ENCODE measurements around the gene ADIPOR2. TPM values are rescaled to one million over a fixed set of nuclear protein-coding genes. Genes with fewer than 3 reads are reported as not detected.
"Not testable (repeated sequence)": the region's sequence is repeated elsewhere in the genome, so short reads cannot be mapped to it uniquely, and the experiment has no call there.

Gene ADIPOR2
- total RNA-seq, 4 donors from 2014 or later, result 28.2 to 37.4 (median 34.1) TPM

DNA sequence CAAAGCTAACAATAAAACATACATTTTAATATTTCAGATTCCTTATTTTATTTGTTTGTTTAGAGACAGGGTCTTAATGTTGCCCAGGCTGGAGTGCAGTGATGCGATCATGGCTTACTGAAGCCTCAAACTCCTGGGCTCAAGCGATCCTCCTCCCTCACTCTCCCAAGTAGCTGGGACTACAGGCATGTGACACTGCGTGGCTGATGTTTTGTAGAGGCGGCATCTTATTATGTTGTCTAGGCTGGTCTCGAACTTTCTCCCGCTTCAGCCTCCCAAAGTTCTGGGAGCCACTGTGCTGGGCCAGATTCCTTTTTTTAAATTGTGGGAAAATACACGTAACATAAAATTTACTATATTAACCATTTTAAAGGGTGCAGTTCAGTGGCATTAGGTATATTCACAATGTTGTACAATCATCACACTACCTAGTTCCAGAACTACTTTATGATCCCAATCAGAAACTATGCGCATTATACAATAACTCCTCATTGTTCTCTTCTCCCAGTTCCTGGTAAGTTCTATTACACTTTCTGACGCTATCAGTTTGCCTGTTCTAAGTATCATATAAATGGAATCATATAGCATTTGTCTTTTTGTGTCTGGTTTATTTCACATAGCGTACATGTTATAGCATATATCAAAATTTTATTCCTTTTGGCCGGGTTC, 40.3 kb downstream of the ADIPOR2 start:
- no peak overlapping the region for H3K27ac ChIP-seq (replicated peaks in 1 of 4)
- H3K9me3 ChIP-seq, result no peaks in the 10 kb centered on the region
- 95% methylated on average over 11 of the region's 11 CpGs for WGBS
- DNase-seq (ENCODE audit: extremely low spot score), result no peak
- H3K27me3 ChIP-seq, result no peaks in the 10 kb centered on the region
- peaks cover 0 to 8% (median 1%) of the 10 kb centered on the region in 4 donors for H3K36me3 ChIP-seq
- intact Hi-C loops (cut with DNase I), result no loop called here
- TF ChIP-seq EP300 (IDR thresholded peaks at IDR 0.05) (no peak), POLR2A (IDR thresholded peaks at IDR 0.05; ENCODE audit: low read depth) (no peak), POLR2AphosphoS5 (IDR thresholded peaks at IDR 0.05) (no peak)
- TF ChIP-seq, protein P1, sequence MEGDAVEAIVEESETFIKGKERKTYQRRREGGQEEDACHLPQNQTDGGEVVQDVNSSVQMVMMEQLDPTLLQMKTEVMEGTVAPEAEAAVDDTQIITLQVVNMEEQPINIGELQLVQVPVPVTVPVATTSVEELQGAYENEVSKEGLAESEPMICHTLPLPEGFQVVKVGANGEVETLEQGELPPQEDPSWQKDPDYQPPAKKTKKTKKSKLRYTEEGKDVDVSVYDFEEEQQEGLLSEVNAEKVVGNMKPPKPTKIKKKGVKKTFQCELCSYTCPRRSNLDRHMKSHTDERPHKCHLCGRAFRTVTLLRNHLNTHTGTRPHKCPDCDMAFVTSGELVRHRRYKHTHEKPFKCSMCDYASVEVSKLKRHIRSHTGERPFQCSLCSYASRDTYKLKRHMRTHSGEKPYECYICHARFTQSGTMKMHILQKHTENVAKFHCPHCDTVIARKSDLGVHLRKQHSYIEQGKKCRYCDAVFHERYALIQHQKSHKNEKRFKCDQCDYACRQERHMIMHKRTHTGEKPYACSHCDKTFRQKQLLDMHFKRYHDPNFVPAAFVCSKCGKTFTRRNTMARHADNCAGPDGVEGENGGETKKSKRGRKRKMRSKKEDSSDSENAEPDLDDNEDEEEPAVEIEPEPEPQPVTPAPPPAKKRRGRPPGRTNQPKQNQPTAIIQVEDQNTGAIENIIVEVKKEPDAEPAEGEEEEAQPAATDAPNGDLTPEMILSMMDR (IDR thresholded peaks at IDR 0.05), result no peak
- peaks cover 0 to 14% (median 6%) of the 10 kb centered on the region in 4 donors for H3K4me1 ChIP-seq
- H3K4me3 ChIP-seq, result no peak overlapping the region

DNA sequence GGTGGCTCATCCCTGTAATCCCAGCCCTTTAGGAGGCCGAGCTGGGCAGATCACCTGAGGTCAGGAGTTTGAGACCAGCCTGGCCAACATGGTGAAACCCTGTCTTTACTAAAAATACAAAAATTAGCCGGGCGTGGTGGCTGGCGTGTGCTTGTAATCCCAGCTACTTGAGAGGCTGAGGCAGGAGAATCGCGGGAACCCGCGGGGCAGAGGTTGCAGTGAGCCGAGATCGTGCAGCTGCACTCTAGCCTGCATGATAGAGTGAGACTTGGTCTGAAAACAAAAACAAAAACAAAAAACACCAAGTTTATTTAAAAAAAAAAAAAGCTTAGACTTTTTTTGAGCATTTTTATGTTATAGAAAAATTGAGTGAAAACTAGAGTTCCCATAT, 40.8 kb downstream of the ADIPOR2 start:
- H3K4me1 ChIP-seq; H3K9me3 ChIP-seq; H3K27me3 ChIP-seq; intact Hi-C loops (cut with DNase I); H3K4me3 ChIP-seq; H3K27ac ChIP-seq (replicated peaks in 1 of 4); H3K36me3 ChIP-seq; DNase-seq (ENCODE audit: extremely low spot score): not testable (repeated sequence)
- WGBS, result 95% methylated on average over 10 of the region's 10 CpGs

DNA sequence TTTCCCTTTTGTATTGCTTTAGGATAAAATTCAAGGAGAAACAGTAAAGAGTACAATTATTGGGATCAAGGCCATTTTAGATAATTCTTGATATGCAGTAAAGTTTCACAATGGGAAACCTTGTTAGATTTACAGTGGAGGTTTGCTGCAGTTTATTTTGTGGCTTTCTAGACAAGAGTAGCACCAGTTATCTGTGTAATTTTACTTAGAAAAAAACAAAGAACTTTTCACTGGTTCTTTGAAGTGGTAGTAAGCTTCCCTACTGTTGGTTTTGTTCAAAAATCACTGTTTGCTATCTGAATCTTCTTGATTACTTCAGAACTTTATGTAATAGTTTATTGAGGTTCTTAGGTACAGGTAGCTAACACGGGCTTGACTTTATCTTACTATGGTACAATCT, 42.0 kb downstream of the ADIPOR2 start:
- Histone ChIP-seq H3K4me3 (no peak overlapping the region), H3K27me3 (no peaks in the 10 kb centered on the region), H3K27ac (replicated peaks in 1 of 4) (no peak overlapping the region), H3K4me1 (peaks cover 8 to 18% (median 12%) of the 10 kb centered on the region in 4 donors), H3K36me3 (peaks cover 0 to 3% (median under 1%) of the 10 kb centered on the region in 4 donors), H3K9me3 (no peaks in the 10 kb centered on the region)
- DNase-seq (ENCODE audit: extremely low spot score), result no peak
- intact Hi-C loops (cut with DNase I), result no loop called here
- 90% methylated on average over 1 of the region's 1 CpG for WGBS
- TF ChIP-seq EP300 (IDR thresholded peaks at IDR 0.05), result no peak
- TF ChIP-seq POLR2AphosphoS5 (IDR thresholded peaks at IDR 0.05), result no peak
- TF ChIP-seq, protein P1 (IDR thresholded peaks at IDR 0.05), result no peak
- no peak for TF ChIP-seq POLR2A (IDR thresholded peaks at IDR 0.05; ENCODE audit: low read depth)

DNA sequence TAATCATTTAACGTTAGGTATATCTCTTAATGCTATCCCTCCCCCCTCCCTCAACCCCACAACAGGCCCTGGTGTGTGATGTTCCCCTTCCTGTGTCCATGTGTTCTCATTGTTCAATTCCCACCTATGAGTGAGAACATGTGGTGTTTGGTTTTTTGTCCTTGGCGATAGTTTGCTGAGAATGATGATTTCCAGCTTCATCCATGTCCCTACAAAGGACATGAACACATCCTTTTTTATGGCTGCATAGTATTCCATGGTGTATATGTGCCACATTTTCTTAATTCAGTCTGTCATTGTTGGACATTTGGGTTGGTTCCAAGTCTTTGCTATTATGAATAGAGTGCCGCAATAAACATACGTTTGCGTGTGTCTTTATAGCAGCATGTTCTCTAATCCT, 42.8 kb downstream of the ADIPOR2 start:
- H3K9me3 ChIP-seq; H3K27me3 ChIP-seq; DNase-seq (ENCODE audit: extremely low spot score); H3K27ac ChIP-seq (replicated peaks in 1 of 4); H3K4me3 ChIP-seq; H3K36me3 ChIP-seq; intact Hi-C loops (cut with DNase I): not testable (repeated sequence)
- H3K4me1 ChIP-seq, result peaks cover 8 to 25% (median 20%) of the 10 kb centered on the region in 4 donors
- WGBS, result 96% methylated on average over 5 of the region's 5 CpGs

DNA sequence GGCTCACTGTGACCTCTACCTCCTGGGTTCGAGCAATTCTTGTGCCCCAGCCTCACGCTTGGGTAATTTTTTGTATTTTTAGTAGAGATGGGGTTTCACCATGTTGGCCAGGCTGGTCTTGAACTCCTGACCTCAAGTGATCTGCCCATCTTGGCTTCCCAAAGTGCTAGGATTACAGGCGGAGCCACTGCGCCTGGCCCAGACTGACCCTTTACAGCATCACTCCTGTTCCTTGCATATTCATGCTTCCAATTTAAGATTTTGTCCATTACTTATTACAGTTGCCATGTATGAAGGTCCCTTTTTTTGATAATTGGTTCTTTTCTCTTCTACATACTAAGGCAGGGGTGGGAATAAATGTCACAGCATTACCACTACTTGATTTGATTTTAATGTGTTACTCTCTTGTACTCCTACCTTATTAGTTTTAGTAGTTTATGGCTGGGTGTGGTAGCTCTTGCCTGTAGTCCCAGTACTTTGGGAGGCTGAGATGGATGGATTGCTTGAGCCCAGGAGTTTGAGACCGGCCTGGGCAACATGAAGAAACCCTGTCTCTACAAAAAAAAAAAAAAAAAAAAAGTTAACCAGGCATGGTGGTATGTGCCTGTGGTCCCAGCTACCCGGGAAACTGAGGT, 46.9 kb downstream of the ADIPOR2 start:
- Histone ChIP-seq H3K36me3 (no peaks in the 10 kb centered on the region), H3K27ac (replicated peaks in 1 of 4) (no peak overlapping the region), H3K9me3 (no peaks in the 10 kb centered on the region), H3K27me3 (no peaks in the 10 kb centered on the region), H3K4me3 (no peak overlapping the region), H3K4me1 (peaks cover 33 to 43% (median 40%) of the 10 kb centered on the region in 4 donors)
- TF ChIP-seq POLR2AphosphoS5 (IDR thresholded peaks at IDR 0.05) (no peak), EP300 (IDR thresholded peaks at IDR 0.05) (no peak), POLR2A (IDR thresholded peaks at IDR 0.05; ENCODE audit: low read depth) (no peak)
- TF ChIP-seq, protein P1 (IDR thresholded peaks at IDR 0.05), result no peak
- intact Hi-C loops (cut with DNase I), result no loop called here
- DNase-seq (ENCODE audit: extremely low spot score), result no peak
- 91% methylated on average over 6 of the region's 6 CpGs for WGBS

Data from esophagus muscularis mucosa (tissue), 4 donors.